Measurements from ENCODE around the gene GNAZ.

GNAZ gene

DNA sequence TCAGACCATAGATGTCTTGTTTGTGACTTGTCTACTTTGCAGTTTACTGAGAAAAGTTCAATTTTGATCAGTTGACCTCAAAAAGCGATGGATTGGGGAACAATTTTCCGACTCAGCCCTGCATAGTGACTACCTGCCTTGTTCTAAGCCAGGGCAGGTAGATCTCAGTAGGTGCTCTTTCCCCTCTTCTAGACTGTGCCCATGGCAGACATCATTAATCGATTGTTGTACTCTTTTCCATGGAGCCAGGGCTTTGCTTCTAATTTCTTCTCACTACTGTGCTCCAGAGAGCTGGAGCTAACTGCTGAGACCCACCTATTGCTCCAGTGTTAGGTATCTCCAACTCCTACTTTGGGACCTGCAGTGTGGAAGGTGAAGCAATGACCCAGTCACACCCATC lies 84.8 kb downstream of the GNAZ start:
- no peak for DNase-seq (ENCODE audit: low read depth)

DNA sequence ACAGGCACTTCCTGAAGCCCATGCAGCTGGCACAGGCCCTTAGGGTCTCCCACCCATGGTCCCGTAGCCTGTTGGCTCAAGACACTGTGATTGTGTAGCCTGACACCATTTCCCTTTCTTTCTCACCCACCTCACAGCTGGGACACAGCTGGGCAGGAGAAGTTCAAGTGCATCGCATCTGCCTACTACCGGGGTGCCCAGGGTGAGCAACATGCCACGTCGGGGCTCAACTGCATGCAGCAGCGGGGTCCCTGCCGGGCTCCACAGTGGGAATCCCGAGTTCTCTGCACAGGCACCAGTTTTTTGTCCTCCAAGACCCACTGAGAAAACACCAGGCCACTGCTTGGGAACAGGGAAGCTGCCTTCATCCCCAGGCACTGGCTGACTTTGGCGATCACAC lies 85.5 kb downstream of the GNAZ start:
- no peak for DNase-seq (ENCODE audit: low read depth)

DNA sequence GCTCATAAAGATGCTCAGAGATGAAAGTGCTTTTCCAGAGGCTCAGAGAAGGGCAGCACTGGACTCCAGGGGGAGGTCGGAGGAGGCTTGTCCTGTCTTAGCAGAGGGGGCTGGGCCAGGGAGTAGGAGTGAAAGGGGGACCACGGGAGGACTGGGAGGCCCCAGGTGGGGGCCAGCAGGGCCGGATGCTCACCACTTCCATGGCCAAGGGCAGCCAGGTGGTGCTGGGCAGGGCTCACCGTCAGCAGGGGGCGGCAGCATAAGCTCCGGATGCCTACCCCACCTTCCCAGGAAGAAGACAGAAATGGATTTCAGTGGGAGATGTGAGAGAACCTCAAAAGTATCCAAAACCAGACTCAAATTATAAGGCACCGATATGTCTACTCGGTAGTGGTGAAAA lies 86.0 kb downstream of the GNAZ start:
- DNase-seq (ENCODE audit: low read depth) = no peak

DNA sequence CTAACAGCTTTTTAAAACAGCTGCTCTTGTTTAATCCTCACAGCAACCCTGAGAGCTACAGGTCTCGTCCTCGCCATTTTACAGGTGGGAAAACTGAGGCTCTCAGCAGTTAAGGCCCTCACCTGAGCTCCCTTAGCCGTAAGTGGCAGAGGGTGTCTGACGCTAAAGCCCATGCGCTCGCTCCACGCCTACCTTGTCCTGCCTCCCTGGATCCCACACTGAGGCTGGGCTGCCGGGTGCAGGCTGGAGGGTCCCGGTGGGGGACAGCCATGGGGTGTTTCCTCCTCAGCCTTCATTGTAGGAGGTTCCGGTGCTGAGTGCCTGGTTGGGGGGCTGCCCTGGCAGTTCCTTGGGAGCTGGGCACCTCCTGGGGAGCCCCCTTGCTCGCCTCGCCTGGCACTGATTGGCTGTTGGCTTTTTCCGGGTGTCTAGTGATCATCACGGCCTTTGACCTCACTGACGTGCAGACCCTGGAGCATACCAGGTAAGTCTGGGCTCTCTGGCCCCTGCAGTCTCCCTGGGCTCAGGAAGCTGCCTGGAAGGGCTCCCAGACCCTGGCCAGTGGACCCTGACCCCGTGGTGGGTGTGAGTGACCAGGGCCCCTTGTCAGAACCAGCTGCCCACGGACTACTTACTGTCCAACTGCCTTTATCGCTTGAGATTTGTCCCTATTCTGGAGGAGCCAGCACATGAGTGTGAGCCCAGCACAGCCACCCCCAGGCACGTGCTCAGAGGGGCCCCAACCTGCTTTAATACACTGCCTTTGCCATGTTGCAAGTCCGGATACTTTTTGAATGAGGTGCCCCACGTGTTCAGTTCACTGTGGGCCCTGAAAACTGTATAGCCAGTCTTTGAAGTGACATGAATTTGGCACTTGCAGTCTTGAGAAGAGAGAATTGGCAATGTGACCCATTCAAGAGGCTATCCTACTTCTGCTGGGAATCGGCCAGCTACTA lies 87.5 kb downstream of the GNAZ start:
- no peak for DNase-seq (ENCODE audit: low read depth)

DNA sequence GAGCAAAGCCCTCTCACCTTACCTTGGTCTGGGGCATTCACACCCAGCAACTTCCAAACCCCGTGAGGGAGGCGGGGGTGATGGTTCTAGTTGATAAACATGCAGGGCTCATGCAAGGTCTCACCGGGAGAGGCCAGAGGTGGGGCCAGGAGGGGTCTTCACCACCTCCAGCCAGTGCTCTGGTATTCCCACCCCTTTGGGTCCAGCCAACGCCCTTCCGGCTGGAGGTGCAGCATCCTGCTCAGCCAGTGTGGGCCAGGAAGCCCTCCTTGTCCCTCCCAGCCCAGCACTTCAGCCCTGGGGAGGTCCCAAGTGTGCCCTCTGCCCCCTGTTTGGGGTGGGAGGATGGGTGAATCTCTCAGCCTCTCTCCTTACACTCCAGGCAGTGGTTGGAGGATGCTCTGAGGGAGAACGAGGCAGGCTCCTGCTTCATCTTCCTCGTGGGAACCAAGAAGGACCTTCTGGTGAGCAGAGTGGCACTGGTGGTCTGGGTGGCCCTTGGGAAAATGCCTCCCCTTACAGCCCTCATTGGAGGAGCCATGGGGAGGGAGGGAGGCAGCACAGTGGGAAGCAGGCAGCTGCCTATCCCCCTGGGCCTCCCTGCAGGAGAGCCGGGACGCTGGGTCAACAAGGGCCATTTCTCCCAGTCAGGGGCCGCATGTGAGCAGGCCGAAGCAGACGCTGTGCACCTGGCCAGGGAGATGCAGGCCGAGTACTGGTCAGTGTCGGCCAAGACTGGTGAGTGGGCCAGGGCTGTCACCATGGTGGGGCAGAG lies 88.4 kb downstream of the GNAZ start:
- DNase-seq (ENCODE audit: low read depth) = no peak

DNA sequence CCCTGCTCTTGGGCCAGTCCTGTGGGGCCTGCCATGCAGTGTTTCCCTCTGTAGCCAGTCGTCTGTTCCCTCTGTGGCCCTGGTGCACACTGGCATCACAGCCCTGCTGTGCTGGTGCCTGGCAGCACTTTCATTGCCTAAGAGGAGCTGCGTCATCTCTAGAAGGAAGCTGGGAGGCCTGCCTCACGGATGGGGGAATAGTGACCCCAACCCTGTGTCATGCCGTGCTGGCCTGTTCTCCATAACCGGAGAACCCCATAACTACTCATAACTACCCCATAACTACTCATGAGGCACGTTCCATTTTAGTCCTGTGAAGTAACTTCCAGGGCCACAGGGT lies 88.9 kb downstream of the GNAZ start:
- no peak for DNase-seq (ENCODE audit: low read depth)

DNA sequence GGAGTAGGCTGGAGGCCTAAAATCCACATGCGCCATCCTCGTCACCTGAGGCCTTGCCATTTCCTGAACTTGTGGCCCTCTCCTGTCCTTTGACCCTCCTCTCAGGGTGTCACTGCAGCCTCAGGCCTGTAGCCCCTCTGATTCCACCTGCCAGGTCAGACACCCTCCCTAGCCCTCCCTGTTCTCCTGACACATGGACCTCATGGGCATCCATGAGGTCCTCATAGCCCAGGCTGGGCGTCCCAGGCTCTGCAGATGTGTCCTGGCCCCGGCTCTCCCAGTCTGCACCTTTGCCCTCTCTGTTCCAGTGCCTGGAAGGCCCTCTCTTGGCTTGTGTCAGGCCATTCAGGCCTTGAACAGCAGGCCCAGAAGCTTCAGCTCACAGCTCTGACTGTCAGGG lies 90.7 kb downstream of the GNAZ start:
- no peak for DNase-seq (ENCODE audit: low read depth)

DNA sequence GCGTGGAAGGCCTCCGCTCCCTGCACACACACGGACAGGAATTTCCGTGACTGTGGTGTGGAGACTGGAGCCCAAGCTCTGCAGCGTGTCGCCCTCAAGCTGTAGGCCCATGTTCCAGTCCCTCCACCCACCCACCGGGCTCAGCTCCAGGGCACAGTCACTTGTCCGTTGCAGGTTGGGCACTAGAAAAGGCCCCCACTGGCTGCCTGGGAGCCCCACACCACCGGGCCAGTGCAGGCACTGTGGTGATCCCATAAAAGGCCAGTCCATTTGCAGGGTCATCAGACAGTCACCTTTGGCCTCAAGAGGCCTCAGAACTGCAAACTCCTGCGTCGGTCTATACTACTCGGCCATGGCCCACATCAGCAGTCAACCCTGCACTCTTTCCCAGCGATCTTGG lies 91.3 kb downstream of the GNAZ start:
- DNase-seq (ENCODE audit: low read depth) = no peak

DNA sequence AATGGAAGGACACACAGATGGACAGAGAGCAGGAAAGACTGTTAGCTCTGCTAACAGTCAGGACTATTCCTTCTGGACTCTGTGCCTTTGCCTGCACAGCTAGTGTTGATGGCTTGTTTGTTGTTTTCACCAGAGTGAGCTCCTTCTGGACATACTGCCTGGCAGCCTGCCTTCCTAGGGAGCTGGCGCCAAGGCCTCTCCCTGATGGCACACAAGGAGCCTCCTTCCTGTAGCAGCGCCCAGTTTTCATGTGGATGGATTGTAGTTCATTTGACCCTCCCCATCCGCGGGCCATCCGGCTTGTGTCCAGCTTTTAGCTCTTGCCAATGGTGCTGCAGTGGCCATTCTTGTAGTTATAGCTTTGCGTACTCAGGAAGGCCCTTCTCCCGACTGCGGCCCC lies 93.3 kb downstream of the GNAZ start:
- DNase-seq (ENCODE audit: low read depth) = no peak

DNA sequence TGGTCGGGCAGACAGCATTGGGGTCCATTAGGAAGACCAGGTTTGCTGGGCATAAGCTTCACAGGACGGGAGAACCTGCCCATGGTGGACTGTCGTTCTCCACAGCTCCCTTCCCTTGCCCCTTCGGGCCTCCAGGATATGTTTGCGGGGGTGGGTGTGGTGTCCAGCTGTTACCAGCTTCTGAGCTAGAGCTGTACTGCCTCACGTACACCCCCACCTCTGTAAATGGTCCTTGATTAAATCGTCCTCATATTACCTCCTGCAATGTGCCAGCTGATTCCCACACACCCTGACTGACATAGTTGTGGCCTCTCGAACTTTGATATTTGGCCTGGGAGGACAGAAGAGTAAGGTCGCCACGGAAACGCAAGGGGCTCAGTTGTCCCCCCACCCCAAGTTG lies 93.8 kb downstream of the GNAZ start:
- no peak for DNase-seq (ENCODE audit: low read depth)

DNA sequence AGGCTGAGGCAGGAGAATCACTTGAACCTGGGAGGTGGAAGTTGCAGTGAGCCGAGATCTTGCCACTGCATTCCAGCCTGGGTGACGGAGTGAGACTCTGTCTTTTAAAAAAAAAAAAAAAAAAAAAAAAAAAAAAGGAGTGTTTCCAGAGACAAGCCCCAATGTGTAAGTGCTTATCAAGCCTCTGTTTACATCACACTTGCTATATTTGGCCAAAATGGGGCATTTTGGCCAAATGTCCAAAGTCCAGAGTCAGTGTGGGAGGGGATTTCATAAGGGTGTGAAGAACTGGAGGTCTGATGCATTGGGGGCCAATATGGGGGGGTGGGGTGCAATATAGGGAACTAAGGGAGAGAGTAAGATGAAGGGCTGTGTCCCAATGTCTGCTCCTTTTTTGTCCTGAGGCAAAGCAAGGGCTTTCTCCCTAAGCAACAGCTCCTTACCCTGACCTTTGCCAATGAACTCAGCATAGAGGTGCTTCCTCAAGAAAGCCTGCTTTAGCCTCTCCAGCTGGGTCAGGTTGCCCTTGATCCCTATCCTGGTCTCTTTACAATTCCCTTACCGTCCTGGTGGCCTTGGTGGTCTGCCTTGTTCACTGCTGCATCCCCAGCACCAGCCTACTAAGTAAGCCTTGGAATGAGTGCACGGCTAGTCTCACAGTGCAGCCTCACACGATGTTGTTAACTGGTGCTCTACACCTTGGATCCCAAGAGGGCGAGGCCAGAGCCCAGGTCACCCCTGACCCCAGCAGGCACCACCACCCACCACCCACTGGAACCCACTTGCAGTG lies 95.9 kb downstream of the GNAZ start:
- no peak for DNase-seq (ENCODE audit: low read depth)

DNA sequence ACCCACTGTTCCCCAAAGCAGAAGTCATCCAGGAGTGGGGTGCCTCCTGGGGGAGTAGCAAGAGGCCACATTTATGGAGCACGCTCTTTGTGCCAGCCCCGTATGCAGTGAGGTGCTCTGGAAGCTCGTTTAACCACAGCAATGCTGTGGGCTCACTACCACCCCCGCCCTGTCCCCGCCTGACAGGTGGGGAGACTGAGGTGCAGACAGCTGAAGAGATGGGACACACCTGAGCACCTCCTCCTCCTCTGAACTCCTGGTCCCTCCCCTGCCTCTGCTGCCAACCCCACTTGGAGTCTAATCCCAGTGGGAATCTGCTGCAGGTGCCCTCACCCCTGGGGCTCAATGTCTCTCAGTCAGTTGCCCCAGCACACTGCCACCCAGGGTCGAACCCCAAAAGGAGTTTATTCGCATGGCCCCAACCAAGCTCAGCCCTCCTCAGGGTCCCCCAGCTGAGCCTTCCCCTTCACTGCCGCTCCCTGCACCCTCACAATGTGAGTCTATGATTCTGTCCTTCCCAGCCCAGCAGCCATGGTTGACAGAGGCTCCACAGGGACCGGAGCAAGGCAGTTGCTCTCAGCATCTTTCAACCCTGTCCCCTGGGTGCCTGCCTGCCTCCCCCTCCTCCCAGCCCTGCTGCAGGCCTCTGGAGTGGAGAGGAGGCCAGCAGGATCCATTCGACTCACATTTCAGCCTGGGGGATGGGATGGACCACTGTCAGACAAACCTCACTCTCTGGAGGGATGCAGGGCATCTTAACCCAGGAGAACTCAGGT lies 96.7 kb downstream of the GNAZ start:
- no peak for DNase-seq (ENCODE audit: low read depth)

DNA sequence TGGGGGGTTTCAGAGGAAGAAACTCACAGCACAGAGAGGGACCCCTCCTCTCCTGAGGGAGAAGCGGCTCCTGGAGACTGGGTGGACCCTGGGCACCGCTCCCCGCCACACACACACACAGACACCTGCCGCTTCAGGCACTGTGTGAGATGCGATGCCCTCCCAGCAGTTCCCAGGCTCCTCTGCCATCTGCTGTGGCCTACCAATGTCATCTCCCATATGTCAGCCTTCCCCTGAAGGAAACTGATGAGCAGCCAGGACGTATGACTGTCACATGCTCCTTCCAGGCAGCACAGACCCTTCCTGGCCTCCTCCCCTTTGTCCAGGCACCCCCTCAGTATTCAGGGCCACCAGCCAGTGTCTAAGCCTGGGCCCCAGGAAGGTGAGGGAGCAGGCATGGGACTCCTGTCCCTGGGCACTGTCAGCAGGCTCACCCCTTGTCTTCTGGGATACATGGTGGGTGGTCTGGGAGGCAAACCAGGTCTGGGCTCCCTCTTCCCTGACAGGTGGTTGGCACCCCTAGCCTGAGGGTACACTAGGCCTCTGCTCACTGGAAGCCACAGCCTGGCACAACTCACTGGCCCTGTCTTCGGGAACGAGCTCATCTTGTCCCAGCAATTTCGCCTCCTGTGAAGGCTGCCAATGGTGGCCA lies 98.2 kb downstream of the GNAZ start:
- no peak for DNase-seq (ENCODE audit: low read depth)

DNA sequence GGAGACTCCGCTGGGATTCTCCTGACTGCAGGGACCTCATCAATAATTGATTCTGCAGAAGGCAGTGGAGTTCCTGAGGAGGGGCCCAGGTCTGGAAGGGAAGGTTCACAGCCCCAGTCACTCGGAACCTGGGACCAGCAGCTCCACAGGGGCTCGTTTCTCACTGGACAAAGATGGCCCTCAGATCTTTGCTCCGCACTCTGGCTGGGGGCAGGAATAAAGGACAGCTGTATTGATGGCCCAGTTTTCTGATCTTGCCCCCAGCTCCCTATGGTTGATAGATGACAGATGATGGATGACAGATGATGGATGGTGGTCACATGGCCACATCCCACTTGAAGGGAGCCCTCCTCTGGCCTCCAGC lies 98.7 kb downstream of the GNAZ start:
- DNase-seq (ENCODE audit: low read depth) = no peak
